Measurements from ENCODE around the gene PUS10.

The PUS10 gene, protein sequence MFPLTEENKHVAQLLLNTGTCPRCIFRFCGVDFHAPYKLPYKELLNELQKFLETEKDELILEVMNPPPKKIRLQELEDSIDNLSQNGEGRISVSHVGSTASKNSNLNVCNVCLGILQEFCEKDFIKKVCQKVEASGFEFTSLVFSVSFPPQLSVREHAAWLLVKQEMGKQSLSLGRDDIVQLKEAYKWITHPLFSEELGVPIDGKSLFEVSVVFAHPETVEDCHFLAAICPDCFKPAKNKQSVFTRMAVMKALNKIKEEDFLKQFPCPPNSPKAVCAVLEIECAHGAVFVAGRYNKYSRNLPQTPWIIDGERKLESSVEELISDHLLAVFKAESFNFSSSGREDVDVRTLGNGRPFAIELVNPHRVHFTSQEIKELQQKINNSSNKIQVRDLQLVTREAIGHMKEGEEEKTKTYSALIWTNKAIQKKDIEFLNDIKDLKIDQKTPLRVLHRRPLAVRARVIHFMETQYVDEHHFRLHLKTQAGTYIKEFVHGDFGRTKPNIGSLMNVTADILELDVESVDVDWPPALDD

GRCh38 chr2:61017556-61018317 lies at the start of gene PUS10, which contains the start of gene PEX13:
PUS10 (minus strand) TSS chr2:61018255; CDS start chr2:61011890, 6,365 bp downstream.
PEX13 (plus strand) TSS chr2:61017720; CDS start chr2:61017760, 40 bp downstream.
- DNase-seq (peak; percentile 81), ATAC-seq (ENCODE audit: insufficient read depth, low read depth) (peak; percentile 92)
- Histone ChIP-seq H3K4me3 (ENCODE audit: low read depth in 1 of 2, low read length in 2 of 2) (peak within 1 kb of the TSS; percentile 66 to 79), H3K9ac (ENCODE audit: low read depth, low read length) (peak within 1 kb of the TSS; percentile 71), H3K27ac (ENCODE audit: low read length) (peak within 1 kb of the TSS; percentile 96), H3K79me2 (ENCODE audit: insufficient read depth, low read length) (peaks cover 69% of the 10 kb centered on the region), H3K4me1 (ENCODE audit: insufficient read depth, low read length) (peaks cover 35% of the 10 kb centered on the region), H2AFZ (ENCODE audit: low read depth, low read length) (peak within 1 kb of the TSS; percentile 98), H3K27me3 (ENCODE audit: insufficient read depth, low read length, poor library complexity) (no peaks in the 10 kb centered on the region), H3K4me2 (ENCODE audit: insufficient read depth, low read length) (peak within 1 kb of the TSS; percentile 75), H4K20me1 (ENCODE audit: insufficient read depth, low read length) (peaks cover 6% of the 10 kb centered on the region; the same call in 1 of the 2 replicates), H3K36me3 (ENCODE audit: insufficient read depth, low read length) (peaks cover 19% of the 10 kb centered on the region), H3K9me3 (ENCODE audit: insufficient read depth, low read length, severe bottlenecking) (no peaks in the 10 kb centered on the region)
- TF ChIP-seq EZH2 (IDR thresholded peaks at IDR 0.05; ENCODE audit: borderline replicate concordance, low read depth, low read length, severe bottlenecking): no peak
- TF ChIP-seq, protein P1, sequence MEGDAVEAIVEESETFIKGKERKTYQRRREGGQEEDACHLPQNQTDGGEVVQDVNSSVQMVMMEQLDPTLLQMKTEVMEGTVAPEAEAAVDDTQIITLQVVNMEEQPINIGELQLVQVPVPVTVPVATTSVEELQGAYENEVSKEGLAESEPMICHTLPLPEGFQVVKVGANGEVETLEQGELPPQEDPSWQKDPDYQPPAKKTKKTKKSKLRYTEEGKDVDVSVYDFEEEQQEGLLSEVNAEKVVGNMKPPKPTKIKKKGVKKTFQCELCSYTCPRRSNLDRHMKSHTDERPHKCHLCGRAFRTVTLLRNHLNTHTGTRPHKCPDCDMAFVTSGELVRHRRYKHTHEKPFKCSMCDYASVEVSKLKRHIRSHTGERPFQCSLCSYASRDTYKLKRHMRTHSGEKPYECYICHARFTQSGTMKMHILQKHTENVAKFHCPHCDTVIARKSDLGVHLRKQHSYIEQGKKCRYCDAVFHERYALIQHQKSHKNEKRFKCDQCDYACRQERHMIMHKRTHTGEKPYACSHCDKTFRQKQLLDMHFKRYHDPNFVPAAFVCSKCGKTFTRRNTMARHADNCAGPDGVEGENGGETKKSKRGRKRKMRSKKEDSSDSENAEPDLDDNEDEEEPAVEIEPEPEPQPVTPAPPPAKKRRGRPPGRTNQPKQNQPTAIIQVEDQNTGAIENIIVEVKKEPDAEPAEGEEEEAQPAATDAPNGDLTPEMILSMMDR (IDR thresholded peaks at IDR 0.05; ENCODE audit: borderline replicate concordance, extremely low read depth, low read length, poor library complexity, severe bottlenecking): no peak

DNA sequence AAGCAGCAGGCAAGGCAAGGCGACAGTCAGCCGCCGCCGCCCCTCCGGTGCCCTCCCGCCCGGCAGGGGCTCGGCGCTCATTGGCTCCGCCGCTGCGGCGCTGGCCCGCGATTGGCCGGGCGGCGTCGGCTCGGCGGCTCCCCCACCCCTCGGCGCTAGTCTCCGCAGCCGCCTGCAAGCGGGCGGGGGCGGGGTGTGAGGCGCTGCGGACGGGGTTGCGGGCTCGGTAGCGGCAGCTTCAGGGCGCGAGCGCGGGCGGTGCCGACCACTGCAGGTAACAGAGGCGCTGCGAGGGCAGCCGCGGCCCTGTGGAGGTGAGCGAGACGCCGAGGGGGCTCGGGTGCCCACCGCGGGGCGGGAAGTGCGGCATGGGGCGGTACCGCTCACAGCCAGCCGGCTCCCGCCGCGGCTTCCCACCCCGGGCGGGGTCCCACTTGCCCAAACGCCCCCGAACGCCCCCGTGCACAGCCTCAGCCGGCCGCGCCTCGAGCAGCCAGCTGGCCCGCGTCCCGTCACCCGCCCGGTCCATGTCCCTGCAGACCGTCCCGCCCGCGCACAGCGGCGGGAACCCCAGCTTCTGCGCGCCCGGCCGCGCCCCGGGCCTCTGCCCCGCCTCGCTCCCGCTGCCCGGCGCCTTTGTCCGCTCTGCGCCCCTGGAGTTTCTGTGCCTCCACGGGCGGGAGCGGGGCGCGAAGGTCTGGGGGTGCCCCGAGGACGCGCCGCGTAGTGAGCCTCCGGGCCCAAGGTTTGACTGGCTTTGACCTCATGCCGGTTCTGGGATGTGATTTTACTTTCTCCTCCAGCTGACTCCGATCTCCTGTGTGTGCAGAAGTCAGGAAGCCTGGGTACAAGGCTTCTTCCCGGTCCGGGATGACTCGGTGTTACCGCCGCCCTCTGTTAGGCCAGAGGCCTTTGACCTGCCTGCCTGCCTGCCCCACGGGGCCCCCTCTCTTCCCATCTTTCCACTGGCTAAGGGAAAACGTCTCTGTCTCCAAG lies 48.0 kb upstream of the PUS10 start, which contains the start of gene SANBR:
Gene SANBR, plus strand, starts transcription at position 158 of the 996 bp plus-strand sequence. CDS start 4,480 bp downstream, outside the sequence.
- H3K9ac ChIP-seq (ENCODE audit: low read depth, low read length): peak within 1 kb of the TSS; percentile 83
- H4K20me1 ChIP-seq (ENCODE audit: insufficient read depth, low read length): no peaks in the 10 kb centered on the region
- peak within 1 kb of the TSS; percentile 89 for H2AFZ ChIP-seq (ENCODE audit: low read depth, low read length)
- H3K4me1 ChIP-seq (ENCODE audit: insufficient read depth, low read length): peaks cover 26% of the 10 kb centered on the region
- TF ChIP-seq, protein P1 (IDR thresholded peaks at IDR 0.05; ENCODE audit: borderline replicate concordance, extremely low read depth, low read length, poor library complexity, severe bottlenecking): no peak
- no peak for TF ChIP-seq EZH2 (IDR thresholded peaks at IDR 0.05; ENCODE audit: borderline replicate concordance, low read depth, low read length, severe bottlenecking)
- ATAC-seq (ENCODE audit: insufficient read depth, low read depth) (peak; percentile 96), DNase-seq (peak; percentile 87)
- peak within 1 kb of the TSS; percentile 40 to 64 for H3K4me3 ChIP-seq (ENCODE audit: low read depth in 1 of 2, low read length in 2 of 2)
- peaks cover 16% of the 10 kb centered on the region for H3K79me2 ChIP-seq (ENCODE audit: insufficient read depth, low read length)
- peak within 1 kb of the TSS; percentile 45 for H3K27ac ChIP-seq (ENCODE audit: low read length)
- H3K9me3 ChIP-seq (ENCODE audit: insufficient read depth, low read length, severe bottlenecking): no peaks in the 10 kb centered on the region
- peak within 1 kb of the TSS; percentile 98 for H3K4me2 ChIP-seq (ENCODE audit: insufficient read depth, low read length)
- no peaks in the 10 kb centered on the region for H3K27me3 ChIP-seq (ENCODE audit: insufficient read depth, low read length, poor library complexity)
- peaks cover 14% of the 10 kb centered on the region; the same call in 1 of the 2 replicates for H3K36me3 ChIP-seq (ENCODE audit: insufficient read depth, low read length)

DNA sequence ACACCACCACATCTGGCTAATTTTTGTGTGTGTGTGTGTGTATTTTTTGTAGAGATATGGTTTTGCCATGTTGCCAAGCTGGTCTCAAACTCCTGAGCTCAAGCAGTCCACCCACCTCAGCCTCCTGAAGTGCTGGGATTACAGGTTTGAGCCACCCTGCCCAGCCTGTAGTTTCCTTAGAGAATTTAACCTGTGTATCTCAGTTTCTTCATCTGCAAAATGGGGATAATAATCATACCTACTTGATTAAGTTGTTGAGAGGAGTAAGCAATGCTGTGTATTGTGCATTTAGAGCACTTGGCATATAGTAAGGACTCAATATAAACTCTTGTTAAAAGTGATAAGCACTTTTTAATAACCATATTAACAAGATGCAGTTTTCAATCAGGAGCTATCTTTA lies 41.3 kb upstream of the PUS10 start:
- Histone ChIP-seq H4K20me1 (ENCODE audit: insufficient read depth, low read length) (no peaks in the 10 kb centered on the region), H3K4me1 (ENCODE audit: insufficient read depth, low read length) (no peaks in the 10 kb centered on the region), H3K9me3 (ENCODE audit: insufficient read depth, low read length, severe bottlenecking) (no peaks in the 10 kb centered on the region), H3K4me3 (ENCODE audit: low read depth in 1 of 2, low read length in 2 of 2) (no peak overlapping the region), H2AFZ (ENCODE audit: low read depth, low read length) (no peak overlapping the region), H3K9ac (ENCODE audit: low read depth, low read length) (no peak overlapping the region), H3K27ac (ENCODE audit: low read length) (no peak overlapping the region), H3K79me2 (ENCODE audit: insufficient read depth, low read length) (no peaks in the 10 kb centered on the region), H3K36me3 (ENCODE audit: insufficient read depth, low read length) (peaks cover 9% of the 10 kb centered on the region; the same call in 1 of the 2 replicates), H3K4me2 (ENCODE audit: insufficient read depth, low read length) (no peak overlapping the region), H3K27me3 (ENCODE audit: insufficient read depth, low read length, poor library complexity) (no peaks in the 10 kb centered on the region)
- TF ChIP-seq, protein P1 (IDR thresholded peaks at IDR 0.05; ENCODE audit: borderline replicate concordance, extremely low read depth, low read length, poor library complexity, severe bottlenecking): no peak
- no peak for TF ChIP-seq EZH2 (IDR thresholded peaks at IDR 0.05; ENCODE audit: borderline replicate concordance, low read depth, low read length, severe bottlenecking)
- DNase-seq (no peak), ATAC-seq (ENCODE audit: insufficient read depth, low read depth) (no peak)

Measured in DND-41 (cell line).